ENCODE measurements around the gene SCGB3A1. TPM values are rescaled to one million over a fixed set of nuclear protein-coding genes. Genes with fewer than 3 reads are reported as not detected.

SCGB3A1 gene
- total and polyA plus RNA-seq, 7 donors: 0.46 TPM; not detected in 6

- intact Hi-C loops (cut with DNase I): no loop called here
- H3K27me3 ChIP-seq (ENCODE audit: insufficient read depth in 3 of 3, low read length in 2 of 3): peaks cover 0 to 5% (median 0%) of the 10 kb centered on the region in 3 donors
- TF ChIP-seq CTCF (IDR thresholded peaks at IDR 0.05): no peak
- no peak overlapping the region for H3K27ac ChIP-seq
- H3K36me3 ChIP-seq (ENCODE audit: insufficient read depth in 1 of 2, low read depth in 1 of 2): no peaks in the 10 kb centered on the region
- H3K9me3 ChIP-seq: no peaks in the 10 kb centered on the region
- ATAC-seq: no peak
- no peak for DNase-seq
- H3K4me3 ChIP-seq: no peak overlapping the region
- WGBS, 3 donors: 63 to 70% (median 64%) methylated on average over 2 of the region's 2 CpGs
- no peaks in the 10 kb centered on the region for H3K4me1 ChIP-seq
Measured at GRCh38 chr5:180583738-180584137, 7.6 kb downstream of the SCGB3A1 start.

DNA sequence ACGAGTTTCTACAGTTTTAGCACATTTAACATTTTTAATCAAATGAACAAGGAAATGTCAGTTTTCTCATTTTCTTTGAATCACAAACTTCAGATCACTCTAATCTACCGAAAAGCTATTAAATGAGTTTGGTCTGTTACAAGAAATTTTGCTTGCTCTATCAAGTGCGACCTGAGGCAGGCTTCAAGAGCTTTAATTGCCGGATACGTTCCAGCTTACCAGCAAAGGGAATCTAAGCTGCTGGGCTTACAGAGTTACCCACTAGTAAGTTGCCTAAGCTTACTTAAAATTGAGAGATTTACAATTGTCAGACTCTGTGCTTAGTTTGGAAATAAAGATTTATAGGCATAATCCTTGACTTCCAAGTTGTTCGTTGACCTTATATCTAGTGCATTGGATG lies 10.6 kb downstream of the SCGB3A1 start:
- H3K36me3 ChIP-seq (ENCODE audit: insufficient read depth in 1 of 2, low read depth in 1 of 2): peaks cover 4 to 23% of the 10 kb centered on the region in 2 donors
- H3K4me1 ChIP-seq: no peaks in the 10 kb centered on the region
- WGBS, 3 donors: 62 to 65% (median 65%) methylated on average over 6 of the region's 6 CpGs
- intact Hi-C loops (cut with DNase I): no loop called here
- H3K4me3 ChIP-seq: no peak overlapping the region
- DNase-seq (no peak), ATAC-seq (no peak)
- H3K9me3 ChIP-seq: no peaks in the 10 kb centered on the region
- H3K27me3 ChIP-seq (ENCODE audit: insufficient read depth in 3 of 3, low read length in 2 of 3): no peaks in the 10 kb centered on the region
- H3K27ac ChIP-seq: no peak overlapping the region
- TF ChIP-seq CTCF (IDR thresholded peaks at IDR 0.05): no peak

- no peaks in the 10 kb centered on the region for H3K27me3 ChIP-seq (ENCODE audit: insufficient read depth in 3 of 3, low read length in 2 of 3)
- H3K36me3 ChIP-seq (ENCODE audit: insufficient read depth in 1 of 2, low read depth in 1 of 2): peaks cover 4 to 68% of the 10 kb centered on the region in 2 donors
- intact Hi-C loops (cut with DNase I): no loop called here
- H3K9me3 ChIP-seq: no peaks in the 10 kb centered on the region
- 82 to 87% (median 85%) methylated on average over 2 of the region's 2 CpGs for WGBS, 3 donors
- DNase-seq (no peak), ATAC-seq (no peak)
- no peaks in the 10 kb centered on the region for H3K4me1 ChIP-seq
- H3K4me3 ChIP-seq: no peak overlapping the region
- H3K27ac ChIP-seq: no peak overlapping the region
- no peak for TF ChIP-seq CTCF (IDR thresholded peaks at IDR 0.05)
Measured at GRCh38 chr5:180575571-180575970, 15.7 kb downstream of the SCGB3A1 start.

DNA sequence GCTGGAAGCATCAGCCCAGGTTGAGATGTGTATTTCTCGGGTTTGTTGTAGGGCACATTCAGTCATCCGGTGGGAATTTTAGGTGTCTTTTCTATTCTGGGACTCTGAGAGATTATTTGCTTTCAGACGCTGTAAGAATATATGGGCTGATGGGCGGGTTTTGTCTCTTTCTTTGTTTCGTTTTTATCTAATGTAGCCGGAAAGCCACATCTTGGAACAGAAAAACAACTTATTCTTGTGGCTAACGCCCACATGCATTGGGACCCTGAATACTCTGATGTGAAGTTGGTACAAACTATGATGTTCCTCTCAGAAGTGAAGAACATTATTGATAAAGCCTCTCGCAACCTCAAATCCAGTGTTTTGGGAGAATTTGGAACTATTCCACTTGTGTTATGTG lies 22.4 kb downstream of the SCGB3A1 start:
- ATAC-seq: no peak
- Histone ChIP-seq H3K27me3 (ENCODE audit: insufficient read depth in 3 of 3, low read length in 2 of 3) (no peaks in the 10 kb centered on the region), H3K36me3 (ENCODE audit: insufficient read depth in 1 of 2, low read depth in 1 of 2) (peaks cover 9 to 86% of the 10 kb centered on the region in 2 donors), H3K9me3 (no peaks in the 10 kb centered on the region), H3K4me1 (no peaks in the 10 kb centered on the region), H3K27ac (no peak overlapping the region), H3K4me3 (no peak overlapping the region)
- TF ChIP-seq CTCF (IDR thresholded peaks at IDR 0.05): no peak
- intact Hi-C loops (cut with DNase I): no loop called here
- no peak for DNase-seq
- WGBS, 3 donors: 82 to 84% (median 84%) methylated on average over 8 of the region's 8 CpGs

GRCh38 chr5:180563994-180564393 lies 27.3 kb downstream of the SCGB3A1 start:
- no peak for DNase-seq
- Histone ChIP-seq H3K9me3 (no peaks in the 10 kb centered on the region), H3K36me3 (ENCODE audit: insufficient read depth in 1 of 2, low read depth in 1 of 2) (peaks cover 9 to 43% of the 10 kb centered on the region in 2 donors), H3K27me3 (ENCODE audit: insufficient read depth in 3 of 3, low read length in 2 of 3) (no peaks in the 10 kb centered on the region), H3K4me1 (no peaks in the 10 kb centered on the region), H3K27ac (no peak overlapping the region), H3K4me3 (no peak overlapping the region)
- intact Hi-C loops (cut with DNase I): no loop called here
- no peak for ATAC-seq
- 84 to 89% (median 86%) methylated on average over 3 of the region's 3 CpGs for WGBS, 3 donors
- no peak for TF ChIP-seq CTCF (IDR thresholded peaks at IDR 0.05)
